GM12892 (cell line): ENCODE data around the gene ALG2.

ENCODE experiments used
- POLR2A ChIP-seq: IDR thresholded peaks from 2 replicates; pipeline ENCODE4 v1.6.1; 2011; ENCODE audit warnings: low read depth, low read length, control low read depth
- POLR2AphosphoS5 ChIP-seq: IDR thresholded peaks from 2 replicates; pipeline ENCODE4 v1.6.1; 2011; ENCODE audit warnings: low read depth, low read length, control low read depth
- TAF1 ChIP-seq: IDR thresholded peaks from 2 replicates; pipeline ENCODE4 v1.6.1; 2011; ENCODE audit warnings: low read depth, mild to moderate bottlenecking, control low read depth, low read length, borderline replicate concordance

GRCh38 chr9:99190597-99191283 is 31.0 kb downstream of the ALG2 start:
- TF ChIP-seq POLR2AphosphoS5 = no peak
- TF ChIP-seq POLR2A = no peak
- no peak for TF ChIP-seq TAF1
